ENCODE results near the gene DMPK.

The DMPK gene, protein sequence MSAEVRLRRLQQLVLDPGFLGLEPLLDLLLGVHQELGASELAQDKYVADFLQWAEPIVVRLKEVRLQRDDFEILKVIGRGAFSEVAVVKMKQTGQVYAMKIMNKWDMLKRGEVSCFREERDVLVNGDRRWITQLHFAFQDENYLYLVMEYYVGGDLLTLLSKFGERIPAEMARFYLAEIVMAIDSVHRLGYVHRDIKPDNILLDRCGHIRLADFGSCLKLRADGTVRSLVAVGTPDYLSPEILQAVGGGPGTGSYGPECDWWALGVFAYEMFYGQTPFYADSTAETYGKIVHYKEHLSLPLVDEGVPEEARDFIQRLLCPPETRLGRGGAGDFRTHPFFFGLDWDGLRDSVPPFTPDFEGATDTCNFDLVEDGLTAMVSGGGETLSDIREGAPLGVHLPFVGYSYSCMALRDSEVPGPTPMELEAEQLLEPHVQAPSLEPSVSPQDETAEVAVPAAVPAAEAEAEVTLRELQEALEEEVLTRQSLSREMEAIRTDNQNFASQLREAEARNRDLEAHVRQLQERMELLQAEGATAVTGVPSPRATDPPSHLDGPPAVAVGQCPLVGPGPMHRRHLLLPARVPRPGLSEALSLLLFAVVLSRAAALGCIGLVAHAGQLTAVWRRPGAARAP

GRCh38 chr19:45782162-45782691 lies at the start of gene DMPK:
Gene DMPK (minus strand): TSS chr19:45782490. CDS start chr19:45782352, 138 bp downstream.
- Histone ChIP-seq H3K4me3 (ENCODE audit: low read length in 2 of 2) (peak within 1 kb of the TSS; percentile 63 to 95), H3K4me1 (ENCODE audit: control insufficient read depth, insufficient read depth, low read length) (peaks cover 63% of the 10 kb centered on the region), H3K36me3 (ENCODE audit: control insufficient read depth in 2 of 2, insufficient read depth in 2 of 2, low read length in 2 of 2) (peaks cover 16 to 26% of the 10 kb centered on the region in 2 donors), H3K27ac (ENCODE audit: low read length) (peak within 1 kb of the TSS; percentile 86), H3K9ac (ENCODE audit: low read length in 2 of 2) (peak within 1 kb of the TSS; percentile 74 to 85), H3K27me3 (ENCODE audit: control insufficient read depth in 1 of 2, insufficient read depth in 2 of 2, low read length in 2 of 2) (no peaks in the 10 kb centered on the region), H3K9me3 (ENCODE audit: control insufficient read depth in 2 of 2, low read length in 2 of 2) (no peaks in the 10 kb centered on the region)

DNA sequence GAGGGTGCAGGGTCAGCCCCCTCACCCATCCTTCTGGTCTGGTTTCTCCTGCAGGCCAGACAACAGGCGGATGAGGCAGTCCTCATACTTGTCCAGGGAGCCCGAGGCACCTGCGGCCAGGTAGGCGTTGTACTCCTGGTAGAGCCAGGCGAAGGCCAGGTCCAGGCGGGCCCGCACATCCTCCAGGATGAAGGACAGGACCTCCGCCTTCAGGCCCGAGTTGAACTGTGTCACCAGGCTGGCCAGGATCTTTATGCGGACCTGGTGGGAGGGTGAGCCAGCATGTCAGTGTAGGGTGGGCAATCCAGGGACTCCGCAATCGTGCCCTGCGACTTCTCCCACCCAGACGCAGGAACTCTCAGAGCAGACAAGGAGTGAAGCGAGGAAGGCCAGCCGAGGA lies 46.7 kb upstream of the DMPK start:
- Histone ChIP-seq H3K36me3 (ENCODE audit: control insufficient read depth in 2 of 2, insufficient read depth in 2 of 2, low read length in 2 of 2) (peaks cover 61 to 68% of the 10 kb centered on the region in 2 donors), H3K27me3 (ENCODE audit: control insufficient read depth in 1 of 2, insufficient read depth in 2 of 2, low read length in 2 of 2) (no peaks in the 10 kb centered on the region), H3K4me3 (ENCODE audit: low read length in 2 of 2) (no peak overlapping the region), H3K9ac (ENCODE audit: low read length in 2 of 2) (no peak overlapping the region), H3K9me3 (ENCODE audit: control insufficient read depth in 2 of 2, low read length in 2 of 2) (no peaks in the 10 kb centered on the region), H3K4me1 (ENCODE audit: control insufficient read depth, insufficient read depth, low read length) (peaks cover 2% of the 10 kb centered on the region), H3K27ac (ENCODE audit: low read length) (no peak overlapping the region)

- Histone ChIP-seq H3K4me1 (ENCODE audit: control insufficient read depth, insufficient read depth, low read length) (peaks cover 2% of the 10 kb centered on the region), H3K4me3 (ENCODE audit: low read length in 2 of 2) (no peak overlapping the region), H3K27me3 (ENCODE audit: control insufficient read depth in 1 of 2, insufficient read depth in 2 of 2, low read length in 2 of 2) (no peaks in the 10 kb centered on the region), H3K9me3 (ENCODE audit: control insufficient read depth in 2 of 2, low read length in 2 of 2) (no peaks in the 10 kb centered on the region), H3K27ac (ENCODE audit: low read length) (no peak overlapping the region), H3K36me3 (ENCODE audit: control insufficient read depth in 2 of 2, insufficient read depth in 2 of 2, low read length in 2 of 2) (peaks cover 63 to 68% of the 10 kb centered on the region in 2 donors), H3K9ac (ENCODE audit: low read length in 2 of 2) (no peak overlapping the region)
These were observed 46.2 kb upstream of the DMPK start for GRCh38 chr19:45828523-45828922.

DNA sequence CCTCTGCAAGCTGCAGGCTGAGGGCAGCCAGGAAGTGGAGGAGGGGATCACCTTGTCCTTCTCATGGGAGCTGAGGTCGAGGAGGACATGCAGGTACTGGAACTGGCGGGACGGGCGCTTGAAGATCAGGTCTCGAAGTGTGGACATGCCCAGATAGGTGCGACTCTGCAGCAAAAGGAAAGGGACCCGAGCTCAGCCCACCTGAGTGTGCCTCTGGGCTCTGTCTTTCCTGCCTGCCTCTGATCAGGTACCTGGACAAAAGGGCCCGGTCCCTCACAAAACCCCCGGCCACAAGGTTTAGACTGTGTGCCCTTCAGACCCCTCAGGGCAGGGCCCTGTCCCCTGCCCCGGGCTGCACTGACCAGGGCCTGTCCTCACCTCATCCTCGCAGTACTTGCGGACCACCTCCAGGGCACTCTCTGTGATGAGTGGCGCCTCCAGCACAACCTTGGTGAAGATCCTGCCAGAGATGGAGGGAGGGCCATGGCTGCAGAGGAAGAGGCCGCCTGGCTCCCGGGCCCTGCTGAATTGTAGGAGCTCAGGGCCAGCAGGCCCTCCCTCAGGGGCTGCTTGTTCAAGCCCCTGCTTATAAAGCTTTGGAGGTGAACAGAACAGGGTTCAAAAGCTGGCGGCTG lies 45.3 kb upstream of the DMPK start:
- H3K27ac ChIP-seq (ENCODE audit: low read length): no peak overlapping the region
- no peaks in the 10 kb centered on the region for H3K9me3 ChIP-seq (ENCODE audit: control insufficient read depth in 2 of 2, low read length in 2 of 2)
- no peaks in the 10 kb centered on the region for H3K27me3 ChIP-seq (ENCODE audit: control insufficient read depth in 1 of 2, insufficient read depth in 2 of 2, low read length in 2 of 2)
- peaks cover 69 to 75% of the 10 kb centered on the region in 2 donors for H3K36me3 ChIP-seq (ENCODE audit: control insufficient read depth in 2 of 2, insufficient read depth in 2 of 2, low read length in 2 of 2)
- H3K4me3 ChIP-seq (ENCODE audit: low read length in 2 of 2): no peak overlapping the region
- H3K4me1 ChIP-seq (ENCODE audit: control insufficient read depth, insufficient read depth, low read length): peaks cover 2% of the 10 kb centered on the region
- no peak overlapping the region for H3K9ac ChIP-seq (ENCODE audit: low read length in 2 of 2)

DNA sequence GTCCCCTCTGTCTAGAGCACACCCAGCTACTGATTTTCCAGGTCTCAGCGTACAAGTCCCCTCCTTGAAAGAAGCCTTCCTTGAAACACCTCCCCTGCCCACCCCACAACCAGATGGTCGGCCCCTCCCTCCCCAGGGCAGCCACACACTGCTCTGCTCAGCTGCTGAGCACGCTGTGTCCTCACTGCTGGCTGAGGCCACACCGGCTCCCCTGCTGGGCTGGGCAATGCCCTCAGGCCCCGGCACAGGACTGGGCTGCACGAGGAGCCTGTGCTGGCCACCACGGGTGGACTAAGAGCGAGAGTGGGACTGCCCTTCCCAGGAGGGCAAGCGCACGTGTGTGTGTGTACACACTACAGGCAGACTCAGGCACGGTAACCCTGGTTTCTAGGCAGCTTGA lies 44.6 kb upstream of the DMPK start:
- H3K27ac ChIP-seq (ENCODE audit: low read length): no peak overlapping the region
- H3K4me1 ChIP-seq (ENCODE audit: control insufficient read depth, insufficient read depth, low read length): peaks cover 2% of the 10 kb centered on the region
- H3K36me3 ChIP-seq (ENCODE audit: control insufficient read depth in 2 of 2, insufficient read depth in 2 of 2, low read length in 2 of 2): peaks cover 63 to 72% of the 10 kb centered on the region in 2 donors
- H3K9me3 ChIP-seq (ENCODE audit: control insufficient read depth in 2 of 2, low read length in 2 of 2): no peaks in the 10 kb centered on the region
- no peak overlapping the region for H3K4me3 ChIP-seq (ENCODE audit: low read length in 2 of 2)
- no peak overlapping the region for H3K9ac ChIP-seq (ENCODE audit: low read length in 2 of 2)
- H3K27me3 ChIP-seq (ENCODE audit: control insufficient read depth in 1 of 2, insufficient read depth in 2 of 2, low read length in 2 of 2): no peaks in the 10 kb centered on the region

GRCh38 chr19:45825917-45826893 lies 43.9 kb upstream of the DMPK start:
- H3K4me3 ChIP-seq (ENCODE audit: low read length in 2 of 2): no peak overlapping the region
- H3K27ac ChIP-seq (ENCODE audit: low read length): no peak overlapping the region
- H3K36me3 ChIP-seq (ENCODE audit: control insufficient read depth in 2 of 2, insufficient read depth in 2 of 2, low read length in 2 of 2): peaks cover 58 to 70% of the 10 kb centered on the region in 2 donors
- H3K9me3 ChIP-seq (ENCODE audit: control insufficient read depth in 2 of 2, low read length in 2 of 2): no peaks in the 10 kb centered on the region
- no peak overlapping the region for H3K9ac ChIP-seq (ENCODE audit: low read length in 2 of 2)
- no peaks in the 10 kb centered on the region for H3K27me3 ChIP-seq (ENCODE audit: control insufficient read depth in 1 of 2, insufficient read depth in 2 of 2, low read length in 2 of 2)
- peaks cover 2% of the 10 kb centered on the region for H3K4me1 ChIP-seq (ENCODE audit: control insufficient read depth, insufficient read depth, low read length)

DNA sequence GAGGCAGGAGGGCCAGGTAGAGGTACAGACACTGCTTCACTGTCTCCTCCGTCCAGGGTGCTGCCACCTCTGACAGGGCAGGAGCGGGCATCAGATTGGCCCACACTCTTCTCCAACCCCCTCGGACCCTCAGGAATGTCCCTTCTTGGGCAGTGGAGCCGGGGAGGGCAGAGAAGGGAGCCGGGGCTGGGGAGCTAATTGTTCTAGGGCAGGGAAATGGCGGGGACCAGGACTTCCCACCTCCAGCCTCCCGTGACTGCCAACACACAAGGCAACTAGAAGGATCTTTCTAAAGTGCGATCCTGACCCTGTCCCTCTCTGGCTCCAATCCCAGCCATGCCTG lies 42.9 kb upstream of the DMPK start:
- H3K36me3 ChIP-seq (ENCODE audit: control insufficient read depth in 2 of 2, insufficient read depth in 2 of 2, low read length in 2 of 2): peaks cover 58 to 69% of the 10 kb centered on the region in 2 donors
- H3K27me3 ChIP-seq (ENCODE audit: control insufficient read depth in 1 of 2, insufficient read depth in 2 of 2, low read length in 2 of 2): no peaks in the 10 kb centered on the region
- H3K4me1 ChIP-seq (ENCODE audit: control insufficient read depth, insufficient read depth, low read length): peaks cover 2% of the 10 kb centered on the region

DNA sequence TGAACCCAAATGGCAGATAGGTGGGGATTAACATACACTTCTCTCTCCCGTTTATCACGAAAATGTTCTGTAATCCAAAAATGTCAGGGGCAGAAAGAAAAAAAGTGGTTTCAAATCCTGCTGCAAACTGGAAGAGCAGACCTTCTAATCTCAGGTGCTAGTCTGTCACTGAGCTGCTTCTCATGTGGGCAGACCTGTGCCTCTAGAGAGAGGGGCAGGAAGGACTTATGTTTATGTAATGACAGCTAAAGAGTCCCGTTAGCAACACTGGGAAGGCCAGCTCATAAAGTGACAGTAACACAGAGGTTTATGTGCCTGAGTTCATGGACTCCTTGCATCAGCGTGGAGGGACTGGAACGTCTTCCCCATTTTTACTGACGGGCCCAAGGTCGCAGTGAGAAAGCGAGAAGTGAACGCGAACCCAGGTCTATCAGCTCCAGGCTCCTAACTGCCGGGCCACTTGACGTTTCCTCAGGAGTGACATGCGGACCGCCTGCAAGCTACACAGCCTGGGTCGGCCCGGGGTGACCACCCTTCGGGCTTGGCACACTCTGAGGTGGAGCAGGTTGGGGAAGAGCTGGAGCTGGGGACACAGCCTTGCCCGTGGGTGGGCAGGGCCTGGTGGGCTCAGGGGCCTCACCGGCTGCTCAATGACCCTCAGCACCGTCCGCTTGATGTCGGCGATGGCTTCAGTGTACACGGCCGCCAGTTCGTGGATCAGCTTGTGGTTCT lies 42.4 kb upstream of the DMPK start:
- peak overlapping the region in 1 of 2 donors; percentile 32 for H3K9ac ChIP-seq (ENCODE audit: low read length in 2 of 2)
- no peak overlapping the region for H3K27ac ChIP-seq (ENCODE audit: low read length)
- H3K4me1 ChIP-seq (ENCODE audit: control insufficient read depth, insufficient read depth, low read length): peaks cover 2% of the 10 kb centered on the region
- H3K36me3 ChIP-seq (ENCODE audit: control insufficient read depth in 2 of 2, insufficient read depth in 2 of 2, low read length in 2 of 2): peaks cover 55 to 65% of the 10 kb centered on the region in 2 donors
- H3K27me3 ChIP-seq (ENCODE audit: control insufficient read depth in 1 of 2, insufficient read depth in 2 of 2, low read length in 2 of 2): no peaks in the 10 kb centered on the region
- no peaks in the 10 kb centered on the region for H3K9me3 ChIP-seq (ENCODE audit: control insufficient read depth in 2 of 2, low read length in 2 of 2)
- H3K4me3 ChIP-seq (ENCODE audit: low read length in 2 of 2): no peak overlapping the region

More for the DNA sequence above, 42.9 kb upstream of the DMPK start:
- H3K9me3 ChIP-seq (ENCODE audit: control insufficient read depth in 2 of 2, low read length in 2 of 2): no peaks in the 10 kb centered on the region
- no peak overlapping the region for H3K27ac ChIP-seq (ENCODE audit: low read length)
- H3K9ac ChIP-seq (ENCODE audit: low read length in 2 of 2): no peak overlapping the region
- no peak overlapping the region for H3K4me3 ChIP-seq (ENCODE audit: low read length in 2 of 2)

GRCh38 chr19:45824041-45824471 lies 41.8 kb upstream of the DMPK start:
- Histone ChIP-seq H3K36me3 (ENCODE audit: control insufficient read depth in 2 of 2, insufficient read depth in 2 of 2, low read length in 2 of 2) (peaks cover 49 to 62% of the 10 kb centered on the region in 2 donors), H3K27ac (ENCODE audit: low read length) (no peak overlapping the region), H3K27me3 (ENCODE audit: control insufficient read depth in 1 of 2, insufficient read depth in 2 of 2, low read length in 2 of 2) (no peaks in the 10 kb centered on the region), H3K9ac (ENCODE audit: low read length in 2 of 2) (peak overlapping the region in 1 of 2 donors; percentile 32), H3K4me1 (ENCODE audit: control insufficient read depth, insufficient read depth, low read length) (peaks cover 2% of the 10 kb centered on the region), H3K9me3 (ENCODE audit: control insufficient read depth in 2 of 2, low read length in 2 of 2) (no peaks in the 10 kb centered on the region), H3K4me3 (ENCODE audit: low read length in 2 of 2) (no peak overlapping the region)
